OCI-LY1 (cell line): ENCODE data around the gene KCNMA1.

Experiments used
- H2AFZ ChIP-seq: fragments of 200-600 bp; sonication (generic), shearing (Covaris generic); 2 replicates; pipeline ENCODE4 v1.6.0; 2014; ENCODE audit warnings: antibody characterized with exemption, mild to moderate bottlenecking, low read length
- H3F3A ChIP-seq: fragments of 200-600 bp; sonication (generic), shearing (Covaris generic); 2 replicates; pipeline ENCODE4 v1.6.0; 2014; ENCODE audit warnings: mild to moderate bottlenecking, antibody characterized with exemption, low read length, moderate library complexity; ENCODE audit not compliant: insufficient read depth
- H3K27ac ChIP-seq: fragments of 200-600 bp; sonication (generic); 2 replicates; pipeline ENCODE4 v1.5.1; 2014; ENCODE audit warnings: low read length, mixed run types, mild to moderate bottlenecking, low read depth; ENCODE audit not compliant: poor library complexity, severe bottlenecking
- H3K27me3 ChIP-seq: fragments of 200-600 bp; sonication (generic); 2 replicates; pipeline ENCODE4 v1.6.0; 2014; ENCODE audit warnings: antibody characterized with exemption, mild to moderate bottlenecking, low read length, moderate library complexity; ENCODE audit not compliant: insufficient read depth
- H3K36me3 ChIP-seq: fragments of 200-600 bp; sonication (generic); 2 replicates; pipeline ENCODE4 v1.6.1; 2014; ENCODE audit warnings: mild to moderate bottlenecking, antibody characterized with exemption, low read length, moderate library complexity, mixed read lengths; ENCODE audit not compliant: insufficient read depth
- H3K4me1 ChIP-seq: fragments of 200-600 bp; sonication (generic); 2 replicates; pipeline ENCODE4 v1.5.1; 2014; ENCODE audit warnings: mild to moderate bottlenecking, low read length, moderate library complexity; ENCODE audit not compliant: insufficient read depth, severe bottlenecking
- H3K4me2 ChIP-seq: fragments of 200-600 bp; sonication (generic), shearing (Covaris generic); 2 replicates; pipeline ENCODE4 v1.6.1; 2014; ENCODE audit warnings: low read length
- H3K4me3 ChIP-seq: fragments of 200-600 bp; sonication (generic); 2 replicates; pipeline ENCODE4 v1.5.1; 2014; ENCODE audit warnings: low read length, low read depth, mild to moderate bottlenecking, mixed read lengths; ENCODE audit not compliant: poor library complexity, severe bottlenecking
- H3K79me2 ChIP-seq: fragments of 200-600 bp; shearing (Covaris generic); 2 replicates; pipeline ENCODE4 v1.6.1; 2016; ENCODE audit warnings: mixed run types, low read length, mixed read lengths; ENCODE audit not compliant: insufficient read depth
- H3K9ac ChIP-seq: fragments of 200-600 bp; sonication (generic), shearing (Covaris generic); 2 replicates; pipeline ENCODE4 v1.6.1; 2014; ENCODE audit warnings: mild to moderate bottlenecking, low read length, mixed read lengths
- H3K9me2 ChIP-seq: fragments of 200-600 bp; sonication (generic), shearing (Covaris generic); 2 replicates; pipeline ENCODE4 v1.6.1; 2014; ENCODE audit warnings: low read depth, mild to moderate bottlenecking, low read length, mixed read lengths
- H3K9me3 ChIP-seq: fragments of 200-600 bp; shearing (Covaris generic); 2 replicates; pipeline ENCODE4 v1.6.1; 2014; ENCODE audit warnings: low read length, mixed read lengths
- H4K20me1 ChIP-seq: fragments of 200-600 bp; sonication (generic), shearing (Covaris generic); 2 replicates; pipeline ENCODE4 v1.6.0; 2016; ENCODE audit warnings: mild to moderate bottlenecking, low read length; ENCODE audit not compliant: insufficient read depth
- EZH2 ChIP-seq: fragments of 200-600 bp; sonication (generic), shearing (Covaris generic); IDR thresholded peaks from 2 replicates; pipeline ENCODE4 v1.8.0; 2017; ENCODE audit warnings: borderline replicate concordance, mixed run types, mild to moderate bottlenecking, antibody characterized with exemption, low read length, moderate library complexity, mixed read lengths
- TF ChIP-seq, protein P1 (sequence below): fragments of 200-600 bp; sonication (generic), shearing (Covaris generic); IDR thresholded peaks from 2 replicates; pipeline ENCODE4 v1.5.1; 2017; ENCODE audit warnings: mild to moderate bottlenecking, antibody characterized with exemption, low read length, moderate library complexity, mixed read lengths

KCNMA1 gene

DNA sequence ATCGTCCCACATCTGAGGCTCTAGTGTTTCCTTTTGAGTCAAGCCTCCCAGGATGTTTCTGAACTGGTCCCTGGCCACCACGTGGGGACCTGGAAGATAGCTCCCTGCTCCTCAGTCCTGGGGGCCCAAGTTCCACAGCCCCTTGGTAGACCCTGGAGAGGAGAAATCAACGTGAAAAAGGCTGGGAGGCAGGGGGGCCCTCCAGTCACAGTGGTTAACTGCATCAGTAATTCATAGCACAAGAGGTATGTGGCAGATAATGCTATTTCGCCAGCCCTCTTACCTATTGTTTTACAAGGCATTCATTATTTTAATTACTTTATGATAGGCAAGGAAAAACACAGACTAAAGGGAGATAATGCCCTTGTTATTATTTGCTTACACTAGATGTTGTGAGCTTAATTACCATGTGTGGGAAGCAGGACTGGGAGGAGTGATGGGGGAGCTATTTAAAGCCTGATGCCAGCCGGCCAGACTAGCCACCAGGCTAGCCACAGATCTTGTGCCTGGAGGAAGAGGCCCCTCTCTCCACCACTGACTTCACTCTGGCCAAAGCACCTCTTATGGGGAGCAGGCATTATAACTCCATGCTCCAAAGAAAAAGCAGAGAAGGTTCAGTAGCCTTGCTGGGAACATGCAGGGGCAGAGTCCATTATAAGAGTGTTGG, 230.7 kb downstream of the KCNMA1 start:
- Histone ChIP-seq H3K9ac (no peak overlapping the region), H3K27ac (no peak overlapping the region), H4K20me1 (no peaks in the 10 kb centered on the region), H3K4me2 (no peak overlapping the region), H3K27me3 (no peaks in the 10 kb centered on the region), H3K9me3 (no peaks in the 10 kb centered on the region), H3K9me2 (no peaks in the 10 kb centered on the region), H3K4me1 (no peaks in the 10 kb centered on the region), H3K4me3 (no peak overlapping the region), H3K79me2 (no peaks in the 10 kb centered on the region), H3F3A (no peaks in the 10 kb centered on the region), H3K36me3 (no peaks in the 10 kb centered on the region), H2AFZ (no peak overlapping the region)
- TF ChIP-seq, protein P1, sequence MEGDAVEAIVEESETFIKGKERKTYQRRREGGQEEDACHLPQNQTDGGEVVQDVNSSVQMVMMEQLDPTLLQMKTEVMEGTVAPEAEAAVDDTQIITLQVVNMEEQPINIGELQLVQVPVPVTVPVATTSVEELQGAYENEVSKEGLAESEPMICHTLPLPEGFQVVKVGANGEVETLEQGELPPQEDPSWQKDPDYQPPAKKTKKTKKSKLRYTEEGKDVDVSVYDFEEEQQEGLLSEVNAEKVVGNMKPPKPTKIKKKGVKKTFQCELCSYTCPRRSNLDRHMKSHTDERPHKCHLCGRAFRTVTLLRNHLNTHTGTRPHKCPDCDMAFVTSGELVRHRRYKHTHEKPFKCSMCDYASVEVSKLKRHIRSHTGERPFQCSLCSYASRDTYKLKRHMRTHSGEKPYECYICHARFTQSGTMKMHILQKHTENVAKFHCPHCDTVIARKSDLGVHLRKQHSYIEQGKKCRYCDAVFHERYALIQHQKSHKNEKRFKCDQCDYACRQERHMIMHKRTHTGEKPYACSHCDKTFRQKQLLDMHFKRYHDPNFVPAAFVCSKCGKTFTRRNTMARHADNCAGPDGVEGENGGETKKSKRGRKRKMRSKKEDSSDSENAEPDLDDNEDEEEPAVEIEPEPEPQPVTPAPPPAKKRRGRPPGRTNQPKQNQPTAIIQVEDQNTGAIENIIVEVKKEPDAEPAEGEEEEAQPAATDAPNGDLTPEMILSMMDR: no peak
- no peak for TF ChIP-seq EZH2

DNA sequence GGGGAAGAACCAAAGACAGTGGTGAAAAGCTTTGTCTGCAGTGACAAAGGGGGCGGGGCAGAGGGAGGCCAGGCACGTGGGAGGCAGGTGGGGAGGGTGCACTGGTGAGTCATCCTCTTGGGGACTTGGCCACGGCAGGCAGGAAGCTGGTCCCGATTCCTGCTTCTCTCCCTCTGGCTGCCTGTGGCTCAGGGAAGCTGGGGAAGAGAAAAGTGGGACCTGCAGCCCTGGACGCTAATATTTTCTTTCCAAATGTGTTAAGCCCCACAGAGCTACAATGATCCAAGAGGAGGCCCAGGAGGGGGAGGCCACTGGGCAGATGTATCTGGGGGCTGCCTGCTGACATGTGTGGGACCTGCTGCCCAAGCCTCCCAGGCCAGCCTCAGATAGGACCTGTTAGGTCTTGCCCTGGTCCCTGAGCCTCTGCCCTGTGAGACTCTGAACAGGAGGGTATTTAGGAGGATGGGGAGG, 231.8 kb downstream of the KCNMA1 start:
- H3F3A ChIP-seq: no peaks in the 10 kb centered on the region
- H3K27ac ChIP-seq: no peak overlapping the region
- H3K4me2 ChIP-seq: no peak overlapping the region
- H3K36me3 ChIP-seq: no peaks in the 10 kb centered on the region
- no peaks in the 10 kb centered on the region for H3K27me3 ChIP-seq
- H3K79me2 ChIP-seq: no peaks in the 10 kb centered on the region
- H3K9ac ChIP-seq: no peak overlapping the region
- no peak for TF ChIP-seq EZH2
- TF ChIP-seq, protein P1: no peak
- H3K4me3 ChIP-seq: no peak overlapping the region
- no peaks in the 10 kb centered on the region for H3K4me1 ChIP-seq
- no peaks in the 10 kb centered on the region for H4K20me1 ChIP-seq
- no peak overlapping the region for H2AFZ ChIP-seq
- no peaks in the 10 kb centered on the region for H3K9me2 ChIP-seq
- no peaks in the 10 kb centered on the region for H3K9me3 ChIP-seq

DNA sequence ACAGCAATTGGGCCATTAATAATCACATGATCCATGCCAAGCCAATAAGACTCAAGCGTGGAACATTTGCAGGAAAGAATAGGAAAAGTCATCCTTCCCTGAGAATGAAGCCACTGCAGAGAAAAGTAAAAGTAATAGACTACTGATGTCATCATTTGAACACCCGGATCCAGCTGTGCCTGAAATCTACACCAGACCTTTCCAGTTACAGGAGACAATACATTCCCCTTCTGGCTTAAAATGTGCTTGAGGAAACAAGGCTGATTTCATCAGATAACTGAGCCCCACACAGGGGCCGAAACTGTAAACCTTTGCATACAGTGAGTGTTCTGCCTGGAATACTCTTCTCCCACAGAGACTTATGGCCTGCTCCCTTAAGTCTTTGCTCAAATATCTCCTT, 232.8 kb downstream of the KCNMA1 start:
- Histone ChIP-seq H3K9me3 (no peaks in the 10 kb centered on the region), H2AFZ (no peak overlapping the region), H3F3A (no peaks in the 10 kb centered on the region), H3K4me1 (no peaks in the 10 kb centered on the region), H3K79me2 (no peaks in the 10 kb centered on the region), H3K36me3 (no peaks in the 10 kb centered on the region), H4K20me1 (no peaks in the 10 kb centered on the region), H3K4me2 (no peak overlapping the region), H3K27ac (no peak overlapping the region), H3K9me2 (no peaks in the 10 kb centered on the region), H3K27me3 (no peaks in the 10 kb centered on the region), H3K9ac (no peak overlapping the region), H3K4me3 (no peak overlapping the region)
- TF ChIP-seq EZH2: no peak
- TF ChIP-seq, protein P1: no peak
